Aortic smooth muscle cell (primary cell): Measurements from ENCODE around the gene TM4SF5. TPM values are rescaled to one million over a fixed set of nuclear protein-coding genes. Genes with fewer than 3 reads are reported as not detected.

Experiments
- total RNA-seq: library from RNA; depleted of rRNA; stranded (reverse); fragments of >200 nt; gene quantifications from 2 replicates; pipeline ENCODE4 v1.2.3, GENCODE V29; 2014

Gene TM4SF5, protein sequence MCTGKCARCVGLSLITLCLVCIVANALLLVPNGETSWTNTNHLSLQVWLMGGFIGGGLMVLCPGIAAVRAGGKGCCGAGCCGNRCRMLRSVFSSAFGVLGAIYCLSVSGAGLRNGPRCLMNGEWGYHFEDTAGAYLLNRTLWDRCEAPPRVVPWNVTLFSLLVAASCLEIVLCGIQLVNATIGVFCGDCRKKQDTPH
- total RNA-seq, result not detected in 2 replicates

GRCh38 chr17:4771519-4772234, at the start of gene TM4SF5:
TM4SF5 (plus strand) TSS chr17:4771886; CDS start chr17:4771923, 37 bp downstream.

DNA sequence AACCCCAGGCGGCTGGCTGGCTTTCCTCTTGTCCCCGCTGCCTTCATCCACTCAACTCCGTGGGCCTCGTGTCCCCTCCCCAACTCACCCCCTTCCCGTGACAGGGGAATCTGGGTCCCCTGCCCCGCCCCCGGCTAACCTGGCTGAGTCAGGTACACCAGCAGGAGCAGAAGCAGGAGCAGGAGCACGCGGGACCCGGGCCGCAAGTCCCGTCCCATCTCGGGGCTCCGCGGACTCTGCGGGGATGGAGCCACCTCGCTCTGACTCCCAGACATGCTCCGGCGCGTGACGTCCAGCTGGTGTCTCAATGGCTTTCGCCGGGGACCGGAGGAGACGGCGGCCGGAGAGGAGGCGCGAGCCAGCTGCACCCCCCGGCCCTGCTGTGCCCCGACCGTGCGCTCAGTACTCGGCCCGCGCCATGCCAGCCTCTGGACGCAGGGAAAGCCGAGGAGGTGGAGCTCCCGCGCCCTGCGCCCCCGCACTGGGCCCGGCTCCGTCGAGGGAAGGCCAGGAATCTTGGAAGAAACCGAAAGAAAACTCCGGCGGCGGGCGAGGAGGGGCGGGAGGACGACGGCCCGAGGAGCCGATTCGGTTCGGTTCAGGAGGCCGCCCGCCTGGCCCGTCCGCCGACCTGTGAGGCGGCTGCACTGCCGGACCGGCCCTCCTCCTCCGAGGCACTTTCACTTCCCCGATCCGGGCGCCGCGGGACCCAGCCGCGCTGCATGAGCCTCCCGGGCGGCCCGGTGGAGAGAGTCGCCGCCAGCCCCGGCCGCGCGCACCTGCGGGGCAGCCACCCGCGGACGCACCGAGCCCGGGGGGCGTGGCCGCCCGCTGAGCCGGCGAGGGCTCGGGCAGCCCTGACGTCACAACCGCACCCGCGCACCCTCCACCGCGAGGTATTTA, 32.3 kb upstream of the TM4SF5 start, which contains the start of the genes CXCL16 and ZMYND15:
Gene CXCL16 (minus strand): TSS at position 807 of the 903 bp plus-strand sequence. CDS start 589 bp downstream, at position 218.
Gene ZMYND15 (plus strand): TSS at position 712 of the 903 bp plus-strand sequence. CDS start 716 bp downstream, outside the sequence.

GRCh38 chr17:4786106-4786511, 14.4 kb downstream of the TM4SF5 start, which contains the start of gene VMO1:
VMO1 (minus strand) TSS chr17:4786364; CDS start chr17:4786352, 12 bp downstream.

DNA sequence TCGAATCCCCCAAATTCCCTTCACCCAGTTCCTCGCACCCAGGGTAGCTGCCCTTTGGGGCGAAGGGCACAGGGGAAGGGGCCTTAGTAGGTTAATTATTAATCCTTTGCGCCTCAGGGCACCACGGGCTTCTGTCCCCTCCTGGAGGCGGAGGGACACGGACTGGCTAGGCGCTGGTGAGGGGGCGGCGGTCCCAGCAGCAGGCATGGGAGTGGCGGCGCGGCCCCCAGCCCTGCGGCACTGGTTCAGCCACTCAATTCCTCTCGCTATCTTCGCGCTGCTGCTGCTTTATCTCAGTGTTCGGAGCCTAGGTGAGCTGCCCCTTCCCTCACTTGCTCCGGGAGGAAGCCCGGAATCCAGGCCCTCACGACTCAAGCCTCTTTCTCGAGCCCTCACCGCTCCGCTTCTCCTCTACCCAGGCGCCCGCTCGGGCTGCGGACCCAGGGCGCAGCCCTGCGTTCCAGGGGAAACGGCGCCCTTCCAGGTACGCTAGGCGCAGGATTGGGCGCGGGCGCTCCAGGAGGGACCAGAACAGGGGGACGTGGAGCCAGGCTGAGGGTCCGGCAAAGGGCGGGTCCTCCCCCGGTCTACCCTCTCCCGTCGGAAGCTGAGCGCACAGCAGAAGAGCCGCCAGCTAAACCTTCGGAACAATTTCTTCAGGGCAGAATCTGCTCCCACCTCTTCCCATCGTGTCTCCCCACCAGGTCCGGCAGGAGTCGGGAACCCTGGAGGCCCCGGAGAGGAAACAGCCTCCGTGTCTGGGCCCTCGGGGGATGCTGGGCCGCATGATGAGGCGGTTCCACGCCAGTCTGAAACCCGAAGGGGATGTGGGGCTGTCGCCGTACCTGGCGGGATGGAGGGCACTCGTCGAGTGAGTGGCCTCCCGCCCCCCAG, 17.4 kb downstream of the TM4SF5 start, which contains the start of gene GLTPD2:
Gene GLTPD2 (plus strand): TSS at position 158 of the 894 bp plus-strand sequence. CDS start 48 bp downstream, at position 206.

GRCh38 chr17:4802228-4802627, 30.5 kb downstream of the TM4SF5 start, which contains the start of gene C17orf114:
C17orf114 (minus strand) TSS chr17:4802328.

DNA sequence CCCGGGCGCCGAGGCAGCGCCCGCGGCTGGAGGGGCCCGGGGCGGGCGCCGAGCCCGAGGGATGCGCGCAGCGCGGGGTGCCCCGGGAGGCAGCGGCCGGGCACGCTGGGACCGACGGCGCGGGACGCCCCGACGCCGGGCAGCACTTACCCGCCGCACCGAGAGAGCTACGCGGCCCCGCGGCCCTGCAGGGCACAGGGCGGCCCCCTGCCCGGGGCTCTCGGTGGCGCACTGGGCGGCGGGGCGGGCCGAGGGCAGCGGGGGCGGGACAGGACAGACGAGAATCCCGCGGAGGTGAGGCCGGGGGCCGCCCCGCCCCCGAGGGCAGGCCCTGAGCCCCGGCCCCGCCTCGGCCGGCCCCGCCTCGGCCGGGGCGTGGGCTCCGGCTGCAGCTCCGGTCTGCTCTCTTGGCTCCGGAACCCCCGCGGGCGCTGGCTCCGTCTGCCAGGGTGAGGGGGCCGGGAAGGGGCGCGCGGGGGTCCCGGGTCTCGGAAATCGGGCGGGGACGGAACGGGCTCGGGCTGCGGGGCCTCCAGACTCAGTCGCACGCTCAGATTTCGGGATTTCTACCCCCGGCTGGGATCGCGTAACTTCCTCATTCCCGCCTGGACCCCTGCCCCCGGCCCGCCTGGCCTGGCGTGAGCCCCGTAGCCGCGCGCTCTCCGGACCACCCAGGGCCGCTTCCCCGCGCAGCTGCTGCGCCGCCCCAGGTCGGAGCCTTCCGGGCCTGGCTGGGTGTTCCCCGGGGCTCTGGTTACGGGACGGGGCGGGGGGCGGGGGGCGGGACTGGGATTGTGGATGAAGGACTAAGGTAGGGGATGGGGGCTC, 35.3 kb downstream of the TM4SF5 start, which contains the start of gene PLD2:
Gene PLD2 (plus strand): TSS at position 376 of the 828 bp plus-strand sequence. CDS start 621 bp downstream, outside the sequence.

Other genes starting within 250 kb of the TM4SF5 start
- 26.5 and 59.3 TPM in 2 replicates for gene MYBBP1A, start 216.5 kb upstream of the TM4SF5 start, total RNA-seq
- gene GGT6, start 211.3 kb upstream of the TM4SF5 start, total RNA-seq, result not detected in 2 replicates
- gene SMTNL2, start 187.4 kb upstream of the TM4SF5 start, total RNA-seq, result not detected in 2 replicates
- gene ALOX15, start 130.2 kb upstream of the TM4SF5 start, total RNA-seq, result not detected in 2 replicates
- gene PELP1, start 67.7 kb upstream of the TM4SF5 start, total RNA-seq, result 13.9 TPM in 2 replicates
- 3.0 and 3.6 TPM in 2 replicates for gene ARRB2, start 61.3 kb upstream of the TM4SF5 start, total RNA-seq
- gene MED11, start 40.5 kb upstream of the TM4SF5 start, total RNA-seq, result 12.4 and 14.5 TPM in 2 replicates
- gene ZMYND15, start 32.1 kb upstream of the TM4SF5 start, total RNA-seq, result 0.06 and 0.13 TPM in 2 replicates
- gene CXCL16, start 32.0 kb upstream of the TM4SF5 start, total RNA-seq, result 1.5 and 2.1 TPM in 2 replicates
- gene VMO1, start 14.5 kb downstream of the TM4SF5 start, total RNA-seq, result 0.62 and 0.92 TPM in 2 replicates
- not detected in 2 replicates for gene GLTPD2, start 17.1 kb downstream of the TM4SF5 start, total RNA-seq
- gene PSMB6, start 24.3 kb downstream of the TM4SF5 start, total RNA-seq, result 163 and 169 TPM in 2 replicates
- 13.1 and 16.2 TPM in 2 replicates for gene PLD2, start 35.3 kb downstream of the TM4SF5 start, total RNA-seq
- gene MINK1, start 61.5 kb downstream of the TM4SF5 start, total RNA-seq, result 20.1 and 29.6 TPM in 2 replicates
- 1.9 and 2.9 TPM in 2 replicates for gene C17orf107, start 127.7 kb downstream of the TM4SF5 start, total RNA-seq
- gene CHRNE, start 131.2 kb downstream of the TM4SF5 start, total RNA-seq, result 0.19 and 0.26 TPM in 2 replicates
- not detected in 2 replicates for gene GP1BA, start 160.4 kb downstream of the TM4SF5 start, total RNA-seq
- gene SLC25A11, start 168.2 kb downstream of the TM4SF5 start, total RNA-seq, result 59.3 and 64.7 TPM in 2 replicates
- 17.6 and 19.8 TPM in 2 replicates for gene RNF167, start 168.4 kb downstream of the TM4SF5 start, total RNA-seq
- gene PFN1, start 176.6 kb downstream of the TM4SF5 start, total RNA-seq, result 861 and 912 TPM in 2 replicates
- 4.5 and 6.5 TPM in 2 replicates for gene ENO3, start 179.2 kb downstream of the TM4SF5 start, total RNA-seq
- gene SPAG7, start 195.9 kb downstream of the TM4SF5 start, total RNA-seq, result 70.6 and 79.0 TPM in 2 replicates
- 5.7 and 11.7 TPM in 2 replicates for gene CAMTA2, start 215.8 kb downstream of the TM4SF5 start, total RNA-seq
- gene INCA1, start 225.6 kb downstream of the TM4SF5 start, total RNA-seq, result 0.13 and 0.25 TPM in 2 replicates
- 95.8 and 124 TPM in 2 replicates for gene KIF1C, start 226.1 kb downstream of the TM4SF5 start, total RNA-seq